K562 (cell line): ENCODE results near the gene FBXW12. TPM values are rescaled to one million over a fixed set of nuclear protein-coding genes. Genes with fewer than 3 reads are reported as not detected.

Experiments
- ATAC-seq: fragments of 200-7000 bp; cut with Tn5 transposase; 3 replicates; pipeline ENCODE4 v1.9.1; 2020; ENCODE audit warnings: moderate library complexity
- BruUV-seq: library from RNA; stranded (reverse); fragments of 400-500 nt; replicated peaks from 2 replicates; lab custom pipeline; 2021; lab: Mats Ljungman, UMichigan
- CTCF ChIA-PET: fragments of 300-600 bp; formaldehyde crosslinking; extraction: SDS; loops from one replicate; lab custom pipeline; 2021; ENCODE audit warnings: low intra/inter-chr PET ratio; lab: Yijun Ruan, JAX
- POLR2A ChIA-PET: fragments of 300-600, 350-650 bp; sonication (Branson Sonifier 250); formaldehyde crosslinking; extraction: SDS; loops from one replicate; lab custom pipeline; 2021; ENCODE audit warnings: antibody characterized with exemption, inconsistent platforms; lab: Yijun Ruan, JAX
- DNase-seq, 4 experiments: peaks; one replicate each; pipeline versions ENCODE4 v3.0.0 to v3.0.0-alpha.2; 2011 to 2018; ENCODE audit warnings: low spot score in 3 of 4, mixed read lengths in 3 of 4; ENCODE audit errors: extremely low read depth in 1 of 4
- FAIRE-seq: peaks from 2 replicates; lab custom pipeline; 2011; peaks lifted over from hg19 to GRCh38; lab: Jason Lieb, UNC
- H2AFZ ChIP-seq: 2 replicates; pipeline ENCODE4 v1.6.0; 2011; ENCODE audit warnings: low read depth, low read length, control low read depth, inconsistent platforms
- H3K27ac ChIP-seq: fragments of 200-600 bp; 3 replicates; pipeline ENCODE4 v1.8.0; 2011; ENCODE audit warnings: low read depth, mild to moderate bottlenecking, control low read depth, inconsistent platforms, low read length, moderate library complexity, mixed read lengths; ENCODE audit errors: extremely low read depth
- H3K27me3 ChIP-seq, 2 experiments: fragments of 300-600 bp in 1 of 2; 2 replicates in 1 of 2; 3 replicates in 1 of 2; pipeline versions ENCODE4 v1.6.0 to v1.8.0; 2011; ENCODE audit warnings: inconsistent platforms in 2 of 2, low read length in 2 of 2, mild to moderate bottlenecking in 1 of 2, mixed read lengths in 1 of 2, moderate library complexity in 1 of 2; ENCODE audit not compliant: control insufficient read depth in 2 of 2, insufficient read depth in 2 of 2
- H3K36me3 ChIP-seq: fragments of 300-600 bp; 3 replicates; pipeline ENCODE4 v1.8.0; 2011; ENCODE audit warnings: mild to moderate bottlenecking, low read length, inconsistent platforms; ENCODE audit not compliant: control insufficient read depth, insufficient read depth
- H3K4me1 ChIP-seq, 2 experiments: fragments of 200-600 bp in 1 of 2; replicated peaks in 1 of 2; 2 replicates in 1 of 2; 3 replicates in 1 of 2; pipeline versions ENCODE4 v1.5.1 to v1.8.0; 2011; ENCODE audit warnings: inconsistent platforms in 2 of 2, low read length in 2 of 2, mild to moderate bottlenecking in 1 of 2, mixed read lengths in 1 of 2, moderate library complexity in 1 of 2; ENCODE audit not compliant: control insufficient read depth in 2 of 2, insufficient read depth in 2 of 2
- H3K4me2 ChIP-seq: 2 replicates; pipeline ENCODE4 v1.6.1; 2011; ENCODE audit warnings: low read length, control low read depth, inconsistent platforms, mixed read lengths; ENCODE audit not compliant: insufficient read depth
- H3K4me3 ChIP-seq: fragments of 200-600 bp; sonication (generic), shearing (Covaris generic); 2 replicates; pipeline ENCODE4 v1.5.1; 2016; ENCODE audit warnings: control low read depth, inconsistent platforms
- H3K79me2 ChIP-seq: fragments of 200-600 bp; 3 replicates; pipeline ENCODE4 v1.8.0; 2011; ENCODE audit warnings: low read length, inconsistent platforms; ENCODE audit not compliant: control insufficient read depth, insufficient read depth
- H3K9ac ChIP-seq, 2 experiments: 2 replicates each; pipeline versions ENCODE4 v1.6.0 to v1.6.1; 2011; ENCODE audit warnings: low read depth in 2 of 2, low read length in 2 of 2, control low read depth in 1 of 2, inconsistent platforms in 1 of 2, mild to moderate bottlenecking in 1 of 2, mixed read lengths in 1 of 2; ENCODE audit not compliant: insufficient read depth in 1 of 2
- H3K9me1 ChIP-seq: one replicate; pipeline ENCODE4 v1.6.0; 2011; ENCODE audit warnings: inconsistent platforms, mild to moderate bottlenecking, low read length, moderate library complexity; ENCODE audit not compliant: control insufficient read depth, insufficient read depth
- H3K9me3 ChIP-seq: replicated peaks from 2 replicates; pipeline ENCODE4 v1.5.1; 2011; ENCODE audit warnings: low read depth, low read length, inconsistent platforms; ENCODE audit not compliant: control insufficient read depth, insufficient read depth
- H4K20me1 ChIP-seq: replicated peaks from 2 replicates; pipeline ENCODE4 v1.6.1; 2011; ENCODE audit warnings: low read length, inconsistent platforms, mixed read lengths; ENCODE audit not compliant: control insufficient read depth, insufficient read depth
- ATF2 ChIP-seq: sonication (generic); formaldehyde crosslinking; IDR thresholded peaks from 2 replicates; pipeline ENCODE4 v1.8.1; 2022; ENCODE audit warnings: missing genetic modification reagents
- BCL6 ChIP-seq: fragments of 250-450 bp; sonication (Bioruptor Pico); IDR thresholded peaks from 2 replicates; pipeline ENCODE4 v1.4.0; 2020
- CBX8 ChIP-seq: fragments of 200-600 bp; sonication (generic); IDR thresholded peaks from 2 replicates; pipeline ENCODE4 v1.6.1; 2012; ENCODE audit warnings: borderline replicate concordance, mixed run types, low read depth, mild to moderate bottlenecking, moderate library complexity, mixed read lengths, low read length, control low read depth, inconsistent platforms; ENCODE audit not compliant: poor library complexity, severe bottlenecking; ENCODE audit errors: extremely low read depth
- KHSRP ChIP-seq: fragments of 450-650 bp; IDR thresholded peaks from 2 replicates; pipeline ENCODE4 v1.6.1; 2017
- NFATC3 ChIP-seq: fragments of 450-650 bp; IDR thresholded peaks from 2 replicates; pipeline ENCODE4 v1.6.1; 2017; ENCODE audit warnings: mild to moderate bottlenecking
- POLR2A ChIP-seq: fragments of 450-650 bp; conservative IDR thresholded peaks from 2 replicates; pipeline ENCODE4 v1.6.1; 2016
- SMARCC2 ChIP-seq: fragments of 450-650 bp; IDR thresholded peaks from 2 replicates; pipeline ENCODE4 v1.6.1; 2017; ENCODE audit warnings: antibody characterized with exemption, moderate library complexity, mild to moderate bottlenecking, low read depth
- SNIP1 ChIP-seq: fragments of 450-650 bp; IDR thresholded peaks from 2 replicates; pipeline ENCODE4 v1.7.1; 2017; ENCODE audit warnings: low read depth, mild to moderate bottlenecking
- SREBF2 ChIP-seq: sonication (generic); formaldehyde crosslinking; IDR thresholded peaks from 2 replicates; pipeline ENCODE4 v1.4.0; 2020; ENCODE audit warnings: mild to moderate bottlenecking, missing genetic modification reagents
- TAF9B ChIP-seq: fragments of 450-650 bp; IDR thresholded peaks from 2 replicates; pipeline ENCODE4 v1.6.1; 2018; ENCODE audit warnings: mild to moderate bottlenecking; ENCODE audit not compliant: partially characterized antibody
- TRIM25 ChIP-seq: fragments of 450-650 bp; IDR thresholded peaks from 2 replicates; pipeline ENCODE4 v1.7.0; 2016; ENCODE audit warnings: borderline replicate concordance
- ZNF561 ChIP-seq: fragments of 450-650 bp; formaldehyde crosslinking; conservative IDR thresholded peaks from 2 replicates; pipeline ENCODE4 v1.4.0; 2020; ENCODE audit warnings: mild to moderate bottlenecking, moderate library complexity
- ZNF778 ChIP-seq: fragments of 450-650 bp; formaldehyde crosslinking; IDR thresholded peaks from 2 replicates; pipeline ENCODE4 v1.4.0; 2020; ENCODE audit warnings: mild to moderate bottlenecking, moderate library complexity
- WGBS: fragments of 100-300 bp; shearing (Covaris generic); methylation state at CpG from one replicate; pipeline ENCODE4 v1.1.6; 2016; ENCODE audit warnings: low coverage, mixed read lengths; ENCODE audit not compliant: insufficient coverage; ENCODE audit errors: missing lambda C conversion rate; 5-methylcytosine and 5-hydroxymethylcytosine counted together
- in situ Hi-C: fragments of 300-500 bp; cut with MboI; formaldehyde crosslinking; loops from 4 replicates; pipeline ENCODE4 v1.15.0; 2018; ENCODE audit warnings: inconsistent platforms, mixed read lengths
- intact Hi-C: fragments of 100-400 bp; cut with micrococcal nuclease; formaldehyde crosslinking; loops from 2 replicates; pipeline ENCODE4 v1.14.2; 2022
- polyA plus RNA-seq, 8 experiments: library from polyadenylated mRNA; depleted of rRNA in 4 of 8; stranded (reverse) in 5 of 8; unstranded in 3 of 8; fragments of >200 nt; fragmentation: Nextera tagmentation in 2 of 8; fragmentation: Illumina TruSeq in 1 of 8; extraction: Ambion mirVana in 2 of 8; extraction: Trizol in 1 of 8; gene quantifications; 2 replicates each; pipeline versions ENCODE4 v1.2.1 to v1.2.3, GENCODE V29; 2011 to 2014; ENCODE audit warnings: inconsistent platforms in 1 of 8, missing spikeins in 1 of 8
- total RNA-seq, 7 experiments: library from RNA; depleted of rRNA in 6 of 7; stranded (reverse); fragments of >200 nt in 6 of 7; fragmentation: Illumina TruSeq in 2 of 7; extraction: Trizol in 2 of 7; gene quantifications; 2 replicates each; pipeline versions ENCODE4 v1.2.1 to v1.2.3, GENCODE V29; 2011 to 2021; ENCODE audit warnings: low replicate concordance in 1 of 7

Gene FBXW12
- total and polyA plus RNA-seq, 9 of the 15 experiments (the other 6 are each of a cell fraction or from before 2014, with no cell fraction given): 0.04 to 0.07 (median 0.06) TPM; not detected in 6

GRCh38 chr3:48418651-48419050 lies 46.6 kb downstream of the FBXW12 start:
- CTCF ChIA-PET: no interaction called here
- no peak for DNase-seq
- no peak for FAIRE-seq
- H3K27ac ChIP-seq: no peak overlapping the region
- no peaks in the 10 kb centered on the region for H3K79me2 ChIP-seq
- H3K4me2 ChIP-seq: no peak overlapping the region
- POLR2A ChIA-PET: interaction anchor here (0.5 to 1.2 kb wide), 4 partner anchors 11 to 673 kb away, joined by 3 to 4 read pairs (median 3); no protein-coding TSS in a partner anchor
- ATAC-seq: no peak
- no peaks in the 10 kb centered on the region for H3K9me1 ChIP-seq
- no peaks in the 10 kb centered on the region for H3K27me3 ChIP-seq
- 66% methylated on average over 6 of the region's 9 CpGs for WGBS
- no peaks in the 10 kb centered on the region for H3K36me3 ChIP-seq
- H4K20me1 ChIP-seq: no peaks in the 10 kb centered on the region
- intact Hi-C loops: no loop called here
- in situ Hi-C loops: no loop called here
- TF ChIP-seq SMARCC2: no peak
- no peak overlapping the region for H2AFZ ChIP-seq
- peaks cover 0 to 9% of the 10 kb centered on the region in 2 experiments; a peak in 2 of 5 replicates for H3K4me1 ChIP-seq
- BruUV-seq: no TSS peak
- no peak overlapping the region for H3K4me3 ChIP-seq
- no peaks in the 10 kb centered on the region for H3K9me3 ChIP-seq
- no peak overlapping the region; a peak in 1 of 4 replicates for H3K9ac ChIP-seq

- DNase-seq (no peak), ATAC-seq (no peak), FAIRE-seq (no peak)
- no peak overlapping the region for H3K4me3 ChIP-seq
- H4K20me1 ChIP-seq: no peaks in the 10 kb centered on the region
- H3K27me3 ChIP-seq: no peaks in the 10 kb centered on the region
- intact Hi-C loops (no loop called here), in situ Hi-C loops (no loop called here)
- CTCF ChIA-PET: no interaction called here
- H3K9me1 ChIP-seq: no peaks in the 10 kb centered on the region
- H3K27ac ChIP-seq: no peak overlapping the region
- H3K9me3 ChIP-seq: no peaks in the 10 kb centered on the region
- no peaks in the 10 kb centered on the region for H3K79me2 ChIP-seq
- no TSS peak for BruUV-seq
- POLR2A ChIA-PET: interaction anchor here (0.9 to 1.2 kb wide), 2 partner anchors 11 to 13 kb away, joined by 3 to 4 read pairs; no protein-coding TSS in a partner anchor
- no peak overlapping the region for H3K4me2 ChIP-seq
- H3K9ac ChIP-seq: no peak overlapping the region; a peak in 1 of 4 replicates
- H3K4me1 ChIP-seq: peaks cover 0 to 14% of the 10 kb centered on the region in 2 experiments; a peak in 2 of 5 replicates
- H2AFZ ChIP-seq: no peak overlapping the region
- no peaks in the 10 kb centered on the region for H3K36me3 ChIP-seq
- 61% methylated on average over 5 of the region's 9 CpGs for WGBS
- TF ChIP-seq NFATC3 (no peak), KHSRP (no peak), TAF9B (no peak), POLR2A (no peak), SREBF2 (CRISPR knock-in tag) (no peak), CBX8 (no peak), BCL6 (CRISPR knock-in tag) (no peak), ZNF561 (CRISPR knock-in tag) (no peak), ATF2 (CRISPR knock-in tag) (no peak), SNIP1 (no peak), ZNF778 (CRISPR knock-in tag) (no peak), TRIM25 (no peak)
These were observed 47.1 kb downstream of the FBXW12 start for GRCh38 chr3:48419149-48419548.
